ENCODE results near the gene FIBP.

FIBP gene

GRCh38 chr11:65871811-65872548 is 16.3 kb downstream of the FIBP start:
- no peak for DNase-seq (ENCODE audit: low read depth in 2 of 3, low spot score in 2 of 3)

- no peak for DNase-seq (ENCODE audit: low read depth in 2 of 3, low spot score in 2 of 3)
Measured at GRCh38 chr11:65870706-65871681, 17.3 kb downstream of the FIBP start.

DNA sequence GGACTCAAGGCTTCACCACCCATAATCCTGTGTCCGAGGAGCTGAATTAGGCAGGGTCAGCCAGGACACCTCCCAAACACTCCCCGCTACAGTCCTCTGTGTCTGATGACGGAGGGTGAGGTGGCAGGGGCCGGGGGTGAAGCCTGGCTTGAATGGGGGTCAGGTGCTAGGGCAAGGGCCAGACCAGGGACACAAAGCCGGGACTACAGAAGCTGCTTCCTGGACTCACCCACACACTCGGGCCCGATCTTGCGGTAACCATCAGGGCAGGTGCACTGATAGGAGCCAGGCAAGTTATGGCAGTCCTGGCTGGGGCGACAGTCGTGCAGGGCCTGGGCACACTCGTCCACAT is 18.0 kb downstream of the FIBP start:
- DNase-seq (ENCODE audit: low read depth in 2 of 3, low spot score in 2 of 3): no peak

DNA sequence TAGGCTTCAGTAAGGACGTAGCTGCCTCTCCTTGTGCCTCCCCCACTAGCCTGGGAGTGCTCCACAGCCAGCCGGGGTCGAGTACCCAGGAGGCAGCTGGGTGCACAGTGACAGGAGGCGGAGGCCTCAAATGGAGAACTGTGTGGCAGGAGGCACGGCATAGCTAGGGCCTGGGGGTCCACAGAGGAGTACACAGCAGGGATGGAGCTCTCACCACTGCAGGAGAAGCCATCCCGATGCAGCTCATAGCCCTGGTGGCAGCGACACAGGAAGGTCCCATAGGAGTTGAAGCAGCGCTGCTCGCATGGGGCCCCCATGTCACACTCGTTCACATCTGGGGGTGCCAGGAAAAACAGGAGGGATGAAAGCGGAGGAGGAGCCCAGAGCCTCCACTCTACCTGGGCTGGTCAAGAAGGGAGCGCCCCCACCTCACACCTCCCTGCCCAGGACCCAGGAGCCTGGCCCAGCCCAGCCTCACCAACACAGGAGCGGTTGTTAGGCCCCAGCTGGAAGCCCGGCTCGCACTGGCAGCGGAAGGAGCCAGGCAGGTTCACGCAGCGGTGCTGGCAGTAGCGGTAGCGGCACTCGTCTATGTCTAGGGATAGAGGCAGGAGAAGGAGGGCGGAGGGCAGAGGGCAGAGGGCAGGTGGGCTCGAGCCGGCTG is 18.5 kb downstream of the FIBP start:
- no peak for DNase-seq (ENCODE audit: low read depth in 2 of 3, low spot score in 2 of 3)

DNA sequence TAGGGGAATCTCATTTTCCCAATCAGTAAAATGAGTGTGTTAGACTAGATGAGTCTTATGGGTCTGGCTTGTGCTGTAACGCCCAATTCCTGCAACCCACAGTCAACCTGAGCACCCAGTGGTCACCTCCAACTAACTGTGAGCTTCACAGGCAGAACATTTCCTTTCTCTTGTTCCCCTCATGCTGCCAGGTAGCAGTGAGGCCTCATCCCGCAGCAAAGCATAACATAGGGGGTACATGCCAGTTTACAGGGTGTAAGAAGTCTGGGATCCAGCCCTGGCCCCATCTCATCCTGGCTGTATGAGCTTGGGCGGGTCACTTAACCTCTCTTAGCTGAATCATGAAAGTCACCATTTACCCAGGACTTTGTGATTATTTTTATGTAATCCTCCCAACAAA is 19.4 kb downstream of the FIBP start:
- no peak for DNase-seq (ENCODE audit: low read depth in 2 of 3, low spot score in 2 of 3)

- no peak for DNase-seq (ENCODE audit: low read depth in 2 of 3, low spot score in 2 of 3)
Measured at GRCh38 chr11:65868076-65868667, 20.1 kb downstream of the FIBP start.

DNA sequence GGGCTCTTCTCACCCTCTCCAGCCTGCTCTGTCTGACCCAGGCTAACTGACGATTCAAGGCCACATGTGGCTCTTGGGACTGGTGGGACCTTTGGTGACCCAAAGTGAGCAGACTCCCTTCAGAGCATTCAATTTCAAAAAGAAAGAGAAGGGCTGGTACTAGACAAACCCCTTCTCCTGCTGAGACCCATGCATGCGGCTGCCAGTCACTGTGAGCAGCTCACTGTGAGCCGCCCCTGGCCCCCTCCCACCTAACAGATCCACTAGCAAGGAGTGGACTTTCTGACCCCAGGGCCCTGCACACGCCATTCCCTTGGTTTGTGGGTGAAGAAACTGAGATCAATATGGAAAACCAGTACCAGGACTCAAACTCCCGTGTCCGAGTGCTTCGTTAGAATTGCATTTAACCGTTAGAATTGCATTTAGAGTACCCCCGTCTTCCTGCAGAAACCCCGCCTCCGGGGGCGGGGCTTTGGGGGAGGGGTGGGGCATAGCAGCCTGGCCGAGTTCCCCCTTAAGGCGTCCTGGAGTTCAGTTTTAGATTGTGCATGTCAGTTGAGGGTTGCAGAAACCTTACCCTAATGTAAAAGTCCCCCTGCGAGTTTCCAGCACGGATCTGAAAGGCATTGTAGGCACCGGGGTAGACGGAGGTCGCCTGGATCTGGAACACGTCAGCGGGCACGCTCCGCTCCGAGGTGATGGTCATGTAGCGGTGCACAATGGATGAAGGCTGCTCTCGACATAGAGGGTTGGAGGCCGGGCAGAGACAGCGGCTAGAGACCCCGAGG is 20.8 kb downstream of the FIBP start:
- no peak for DNase-seq (ENCODE audit: low read depth in 2 of 3, low spot score in 2 of 3)

- DNase-seq (ENCODE audit: low read depth in 2 of 3, low spot score in 2 of 3): no peak
Measured at GRCh38 chr11:65866509-65867283, 21.6 kb downstream of the FIBP start.

DNA sequence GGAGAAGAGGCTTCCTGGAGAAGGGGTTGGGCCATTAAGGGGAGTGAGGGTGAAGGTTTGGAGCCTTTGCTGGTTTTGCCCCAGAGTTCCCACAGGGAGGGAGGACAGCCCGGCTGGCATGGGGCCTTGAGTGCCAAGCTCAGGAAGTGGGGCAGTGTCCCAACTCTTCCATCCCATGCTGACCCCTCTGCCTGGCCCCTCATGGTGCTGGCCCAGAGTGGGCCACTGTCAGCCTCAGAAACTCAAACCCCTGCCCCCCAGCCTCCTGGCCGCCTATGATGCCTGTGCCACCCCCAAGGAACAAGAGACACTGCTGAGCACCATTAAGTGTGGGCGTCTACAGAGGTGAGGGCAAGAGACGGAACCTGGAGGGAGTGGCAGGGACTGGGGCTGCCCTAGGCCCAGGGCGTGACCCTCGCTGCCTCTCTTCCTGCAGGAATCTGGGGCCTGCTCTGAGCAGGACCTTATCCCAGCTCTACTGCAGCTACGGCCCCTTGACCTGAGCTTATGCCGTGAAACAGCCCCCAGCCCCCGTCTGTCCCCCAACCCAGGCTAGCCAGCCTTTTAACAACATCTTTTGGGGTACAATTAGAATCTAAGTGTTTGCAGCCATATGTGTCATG is 22.6 kb downstream of the FIBP start:
- no peak for DNase-seq (ENCODE audit: low read depth in 2 of 3, low spot score in 2 of 3)

GRCh38 chr11:65864706-65865471 is 23.4 kb downstream of the FIBP start:
- no peak for DNase-seq (ENCODE audit: low read depth in 2 of 3, low spot score in 2 of 3)

GRCh38 chr11:65863889-65864705 is 24.2 kb downstream of the FIBP start:
- no peak for DNase-seq (ENCODE audit: low read depth in 2 of 3, low spot score in 2 of 3)

DNA sequence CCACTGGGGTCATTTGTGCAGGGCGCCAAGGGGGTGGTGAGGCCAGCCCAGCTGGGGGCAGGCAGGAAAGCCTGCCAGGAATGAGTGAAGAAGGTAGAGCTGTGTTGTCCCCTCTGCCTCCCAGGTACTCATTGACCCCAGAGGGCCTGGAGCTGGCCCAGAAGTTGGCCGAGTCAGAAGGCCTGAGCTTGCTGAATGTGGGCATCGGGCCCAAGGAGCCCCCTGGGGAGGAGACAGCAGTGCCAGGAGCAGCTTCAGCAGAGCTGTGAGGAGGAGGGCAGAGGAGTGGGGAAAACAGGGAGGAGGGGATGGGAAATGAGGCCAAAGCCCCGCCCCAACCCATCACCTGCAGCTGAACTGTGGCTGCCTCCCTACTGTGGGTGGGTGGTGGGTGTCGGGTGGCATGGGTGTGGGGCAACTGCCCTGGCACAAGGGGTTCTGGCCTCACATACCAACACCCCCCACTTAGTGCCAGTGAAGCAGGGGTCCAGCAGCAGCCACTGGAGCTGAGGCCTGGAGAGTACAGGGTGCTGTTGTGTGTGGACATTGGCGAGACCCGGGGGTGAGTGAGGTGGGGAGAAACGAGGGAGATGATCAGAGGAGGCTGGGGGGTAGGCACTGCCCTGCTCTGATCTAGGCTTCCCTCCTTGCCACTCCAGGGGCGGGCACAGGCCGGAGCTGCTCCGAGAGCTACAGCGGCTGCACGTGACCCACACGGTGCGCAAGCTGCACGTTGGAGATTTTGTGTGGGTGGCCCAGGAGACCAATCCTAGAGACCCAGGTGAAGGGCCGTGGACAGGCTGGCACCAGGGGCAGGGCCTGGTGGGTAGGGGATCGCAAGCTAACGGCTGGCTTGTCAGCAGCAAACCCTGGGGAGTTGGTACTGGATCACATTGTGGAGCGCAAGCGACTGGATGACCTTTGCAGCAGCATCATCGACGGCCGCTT is 25.1 kb downstream of the FIBP start:
- DNase-seq (ENCODE audit: low read depth in 2 of 3, low spot score in 2 of 3): no peak

- no peak for DNase-seq (ENCODE audit: low read depth in 2 of 3, low spot score in 2 of 3)
Measured at GRCh38 chr11:65862191-65862735, 26.0 kb downstream of the FIBP start.

DNA sequence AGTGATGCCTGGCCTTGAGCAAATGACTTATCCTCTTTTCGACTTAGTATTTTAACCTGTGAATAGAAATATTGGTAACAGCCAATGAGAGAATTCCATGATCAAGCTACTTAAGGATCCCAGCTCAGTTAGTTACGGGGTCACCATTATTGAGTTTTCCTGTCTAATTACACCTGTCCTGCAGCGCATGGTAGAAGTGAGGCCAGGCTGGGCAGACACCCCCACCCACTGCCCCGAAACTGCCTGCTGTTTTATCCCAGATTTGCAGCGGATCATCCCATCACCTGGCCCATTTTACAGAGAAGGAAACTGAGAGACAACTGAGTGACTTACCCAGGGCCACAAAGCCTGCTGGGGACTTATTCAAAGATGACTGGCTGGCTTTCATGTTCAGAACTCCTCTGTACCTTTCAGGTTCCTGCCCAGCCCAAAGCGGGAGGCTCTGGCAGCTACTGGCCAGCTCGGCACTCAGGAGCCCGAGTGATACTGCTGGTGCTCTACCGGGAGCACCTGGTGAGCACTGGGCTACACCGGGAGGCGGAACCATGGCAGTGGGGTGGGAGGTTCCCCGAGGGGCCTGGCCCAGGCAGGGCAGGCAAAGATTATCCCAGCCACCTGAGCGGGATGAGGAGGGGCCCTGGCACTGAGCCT is 26.6 kb downstream of the FIBP start:
- DNase-seq (ENCODE audit: low read depth in 2 of 3, low spot score in 2 of 3): no peak

DNA sequence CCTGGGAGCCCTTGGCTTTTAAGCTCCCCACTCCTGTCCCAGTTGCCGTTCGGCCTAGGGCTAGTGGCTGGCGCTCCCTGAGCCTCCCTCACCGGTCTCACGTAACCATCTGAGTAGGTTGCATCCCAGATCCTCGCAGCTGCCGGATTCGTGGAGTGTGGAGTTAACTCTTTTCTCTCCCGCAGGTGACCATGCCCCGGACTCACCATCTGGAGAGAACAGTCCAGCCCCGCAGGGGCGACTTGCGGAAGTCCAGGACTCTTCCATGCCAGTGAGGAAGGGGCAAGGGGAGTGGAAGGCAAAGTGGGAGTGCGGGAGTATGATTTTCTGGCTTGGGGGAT is 27.1 kb downstream of the FIBP start:
- DNase-seq (ENCODE audit: low read depth in 2 of 3, low spot score in 2 of 3): no peak
